Endothelial cell (in vitro differentiated cells): ENCODE measurements around the gene TRAPPC3L. TPM values are rescaled to one million over a fixed set of nuclear protein-coding genes. Genes with fewer than 3 reads are reported as not detected.

Source experiments
- DNase-seq: peaks from one replicate; pipeline ENCODE4 v3.0.0; 2021; ENCODE audit warnings: low spot score
- H3K27ac Mint-ChIP-seq: one replicate; pipeline ENCODE4 v1.8.0; 2021; ENCODE audit warnings: mixed read lengths, inconsistent platforms; ENCODE audit not compliant: unreplicated experiment
- H3K27me3 Mint-ChIP-seq: one replicate; pipeline ENCODE4 v1.8.0; 2021; ENCODE audit warnings: mild to moderate bottlenecking, moderate library complexity, mixed read lengths, inconsistent platforms; ENCODE audit not compliant: unreplicated experiment
- H3K36me3 Mint-ChIP-seq: one replicate; pipeline ENCODE4 v1.8.0; 2021; ENCODE audit warnings: mild to moderate bottlenecking, low read depth, mixed read lengths, inconsistent platforms; ENCODE audit not compliant: unreplicated experiment
- H3K4me1 Mint-ChIP-seq: one replicate; pipeline ENCODE4 v1.8.0; 2021; ENCODE audit warnings: mild to moderate bottlenecking, mixed read lengths, inconsistent platforms; ENCODE audit not compliant: unreplicated experiment
- H3K4me3 Mint-ChIP-seq: one replicate; pipeline ENCODE4 v1.8.0; 2021; ENCODE audit warnings: mild to moderate bottlenecking, mixed read lengths, inconsistent platforms; ENCODE audit not compliant: unreplicated experiment
- H3K9me3 Mint-ChIP-seq: one replicate; pipeline ENCODE4 v1.8.0; 2021; ENCODE audit warnings: mixed read lengths, inconsistent platforms; ENCODE audit not compliant: unreplicated experiment
- CTCF ChIP-seq: fragments of 200-600 bp; sonication (generic); IDR thresholded peaks from one replicate; pipeline ENCODE4 v1.5.0; 2021; ENCODE audit warnings: antibody characterized with exemption; ENCODE audit not compliant: unreplicated experiment
- total RNA-seq: library from RNA; stranded (reverse); fragmentation: NEBNext Ultra II Directional; extraction: Animal tissue kit (Norgen Biotek cat#: 25700); gene quantifications from one replicate; pipeline ENCODE4 v1.2.1, GENCODE V29; 2021; ENCODE audit not compliant: unreplicated experiment

The TRAPPC3L gene
- total RNA-seq, 1 donor from 2014 or later, result not detected

- H3K27me3 Mint-ChIP-seq, result peaks cover 2% of the 10 kb centered on the region
- peaks cover 40% of the 10 kb centered on the region for H3K4me1 Mint-ChIP-seq
- TF ChIP-seq CTCF, result no peak
- no peak overlapping the region for H3K27ac Mint-ChIP-seq
- H3K4me3 Mint-ChIP-seq, result no peak overlapping the region
- H3K9me3 Mint-ChIP-seq, result no peaks in the 10 kb centered on the region
- no peaks in the 10 kb centered on the region for H3K36me3 Mint-ChIP-seq
- DNase-seq, result no peak
Observed at GRCh38 chr6:116451916-116452315, 93.6 kb downstream of the TRAPPC3L start.

GRCh38 chr6:116450769-116451740 lies 94.4 kb downstream of the TRAPPC3L start:
- DNase-seq, result peak; percentile 13
- Mint-ChIP-seq H3K36me3 (no peaks in the 10 kb centered on the region), H3K4me1 (peaks cover 42% of the 10 kb centered on the region), H3K9me3 (no peaks in the 10 kb centered on the region), H3K4me3 (peak overlapping the region; percentile 16), H3K27me3 (peaks cover 2% of the 10 kb centered on the region), H3K27ac (peak overlapping the region; percentile 59)
- TF ChIP-seq CTCF, result no peak

- Mint-ChIP-seq H3K27ac (peak overlapping the region; percentile 28), H3K4me1 (peaks cover 42% of the 10 kb centered on the region), H3K9me3 (no peaks in the 10 kb centered on the region), H3K27me3 (peaks cover 2% of the 10 kb centered on the region), H3K4me3 (no peak overlapping the region), H3K36me3 (no peaks in the 10 kb centered on the region)
- TF ChIP-seq CTCF, result no peak
- DNase-seq, result no peak
Observed at GRCh38 chr6:116450185-116450710, 95.2 kb downstream of the TRAPPC3L start.

- DNase-seq, result no peak
- Mint-ChIP-seq H3K27me3 (peaks cover 2% of the 10 kb centered on the region), H3K4me3 (no peak overlapping the region), H3K9me3 (no peaks in the 10 kb centered on the region), H3K27ac (no peak overlapping the region), H3K4me1 (peaks cover 48% of the 10 kb centered on the region), H3K36me3 (no peaks in the 10 kb centered on the region)
- TF ChIP-seq CTCF, result no peak
Observed at GRCh38 chr6:116449565-116449964, 95.9 kb downstream of the TRAPPC3L start.
